H1 (cell line): Measurements from ENCODE around the gene BCAS1. TPM values are rescaled to one million over a fixed set of nuclear protein-coding genes. Genes with fewer than 3 reads are reported as not detected.

Experiments used
- CHD7 ChIP-seq: fragments of 300-600 bp; sonication (generic); IDR thresholded peaks from 2 replicates; pipeline ENCODE4 v1.7.1; 2012; ENCODE audit warnings: low read length, moderate library complexity, mild to moderate bottlenecking, inconsistent platforms; ENCODE audit not compliant: insufficient replicate concordance
- EZH2 ChIP-seq: fragments of 200-600 bp; sonication (generic); IDR thresholded peaks from 2 replicates; pipeline ENCODE4 v1.7.1; 2012; ENCODE audit warnings: low read depth, mild to moderate bottlenecking, moderate library complexity, low read length, inconsistent platforms; ENCODE audit not compliant: severe bottlenecking
- JUN ChIP-seq: IDR thresholded peaks from 2 replicates; pipeline ENCODE4 v1.6.1; 2011; ENCODE audit warnings: low read depth, mild to moderate bottlenecking, improper control_type of control experiment, low read length
- RFX5 ChIP-seq: IDR thresholded peaks from 2 replicates; pipeline ENCODE4 v1.6.1; 2011; ENCODE audit warnings: low read depth, low read length, improper control_type of control experiment, borderline replicate concordance
- SAP30 ChIP-seq: fragments of 300-600 bp; sonication (generic); IDR thresholded peaks from 2 replicates; pipeline ENCODE4 v1.7.1; 2012; ENCODE audit warnings: low read length, moderate library complexity, mild to moderate bottlenecking, inconsistent platforms; ENCODE audit not compliant: insufficient read depth, insufficient replicate concordance
- polyA plus RNA-seq, 7 experiments: library from polyadenylated mRNA; depleted of rRNA in 3 of 7; stranded (reverse) in 5 of 7; unstranded in 2 of 7; fragments of >200 nt in 5 of 7; fragments of 200-250 nt in 2 of 7; gene quantifications; 1 replicate in 5 of 7; 2 replicates in 1 of 7; 4 replicates in 1 of 7; pipeline versions ENCODE4 v1.2.1 to v1.2.3, GENCODE V29; 2011 to 2013; ENCODE audit warnings: missing spikeins in 2 of 7, mixed read lengths in 2 of 7
- total RNA-seq: library from RNA; stranded (reverse); fragmentation: NEBNext Ultra II Directional; extraction: Animal tissue kit (Norgen Biotek cat#: 25700); gene quantifications from 2 replicates; pipeline ENCODE4 v1.2.1, GENCODE V29; 2021

The BCAS1 gene
- total and polyA plus RNA-seq, 2 of the 8 experiments (the other 6 are each of a cell fraction or from before 2014, with no cell fraction given) = 0.06 to 0.19 TPM

DNA sequence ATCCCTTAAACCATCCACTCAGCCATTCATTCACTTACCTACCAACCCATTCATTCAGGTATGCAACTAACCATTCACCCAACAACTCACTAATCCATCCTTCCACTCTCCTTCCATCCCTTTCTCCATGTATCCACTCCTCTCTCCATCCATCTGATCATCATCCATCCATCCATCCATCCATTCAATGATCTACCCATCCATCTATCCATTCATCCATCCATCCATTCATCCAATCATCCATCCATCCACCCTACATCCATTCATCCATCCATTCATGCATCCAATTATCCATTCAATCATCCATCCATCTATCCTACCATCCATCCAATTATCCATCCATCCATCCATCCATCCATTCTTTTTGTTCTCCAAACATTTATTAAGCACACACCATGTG, 13.8 kb upstream of the BCAS1 start (continued):
- TF ChIP-seq CHD7 = no peak
- TF ChIP-seq JUN = no peak
- TF ChIP-seq RFX5 = no peak
- TF ChIP-seq SAP30 = no peak
- TF ChIP-seq EZH2 = no peak
